SK-N-SH treated with all-trans-retinoic acid at 6 μM for 48 hours (cell line): Measurements from ENCODE around the gene METTL26.

Source experiments
- ATAC-seq: fragments of 200-7000 bp; cut with Tn5 transposase; 3 replicates; pipeline ENCODE4 v1.9.1; 2020; ENCODE audit warnings: mild to moderate bottlenecking, moderate library complexity
- ARNTL ChIP-seq: fragments of 450-650 bp; formaldehyde crosslinking; IDR thresholded peaks from 2 replicates; pipeline ENCODE4 v1.5.0; 2020; ENCODE audit warnings: low read depth, mild to moderate bottlenecking, moderate library complexity, borderline replicate concordance
- BACH2 ChIP-seq: fragments of 250-450 bp; sonication (Bioruptor Pico); IDR thresholded peaks from 2 replicates; pipeline ENCODE4 v1.9.0; 2021; ENCODE audit warnings: mild to moderate bottlenecking, borderline replicate concordance
- CREB5 ChIP-seq: fragments of 250-450 bp; sonication (Bioruptor Pico); IDR thresholded peaks from 2 replicates; pipeline ENCODE4 v1.5.1; 2020; ENCODE audit warnings: low read depth, mild to moderate bottlenecking, moderate library complexity
- CSDC2 ChIP-seq: fragments of 250-450 bp; sonication (Bioruptor Pico); IDR thresholded peaks from 2 replicates; pipeline ENCODE4 v1.5.0; 2020; ENCODE audit warnings: mild to moderate bottlenecking, moderate library complexity
- GLIS3 ChIP-seq: fragments of 250-450 bp; sonication (Bioruptor Pico); IDR thresholded peaks from 2 replicates; pipeline ENCODE4 v1.5.0; 2020; ENCODE audit warnings: mild to moderate bottlenecking, moderate library complexity
- ISL1 ChIP-seq: fragments of 250-450 bp; sonication (Bioruptor Pico); IDR thresholded peaks from 2 replicates; pipeline ENCODE4 v2.1.2; 2022; ENCODE audit warnings: mild to moderate bottlenecking, moderate library complexity
- OSR1 ChIP-seq: fragments of 250-450 bp; sonication (Bioruptor Pico); IDR thresholded peaks from 2 replicates; pipeline ENCODE4 v1.8.0; 2022; ENCODE audit warnings: moderate library complexity, mild to moderate bottlenecking, inconsistent platforms
- PATZ1 ChIP-seq: fragments of 250-450 bp; sonication (Bioruptor Pico); IDR thresholded peaks from 2 replicates; pipeline ENCODE4 v1.8.0; 2020; ENCODE audit warnings: mild to moderate bottlenecking, moderate library complexity, borderline replicate concordance
- PPARA ChIP-seq: fragments of 250-450 bp; sonication (Bioruptor Pico); IDR thresholded peaks from 2 replicates; pipeline ENCODE4 v1.5.0; 2020; ENCODE audit warnings: mild to moderate bottlenecking, borderline replicate concordance
- RARB ChIP-seq: fragments of 250-450 bp; sonication (Bioruptor Pico); IDR thresholded peaks from 2 replicates; pipeline ENCODE4 v1.8.0; 2021; ENCODE audit warnings: mild to moderate bottlenecking, moderate library complexity
- SNAI2 ChIP-seq: fragments of 250-450 bp; sonication (Bioruptor Pico); IDR thresholded peaks from 2 replicates; pipeline ENCODE4 v1.5.0; 2020; ENCODE audit warnings: mild to moderate bottlenecking, moderate library complexity
- TCF4 ChIP-seq: fragments of 250-450 bp; sonication (Bioruptor Pico); IDR thresholded peaks from 2 replicates; pipeline ENCODE4 v1.8.0; 2021; ENCODE audit warnings: mild to moderate bottlenecking, moderate library complexity, borderline replicate concordance
- TOX ChIP-seq: fragments of 250-450 bp; sonication (Bioruptor Pico); IDR thresholded peaks from 2 replicates; pipeline ENCODE4 v1.8.0; 2021; ENCODE audit warnings: mild to moderate bottlenecking, moderate library complexity, borderline replicate concordance
- ZC3H10 ChIP-seq: fragments of 250-450 bp; sonication (Bioruptor Pico); IDR thresholded peaks from 2 replicates; pipeline ENCODE4 v1.5.1; 2021; ENCODE audit warnings: mild to moderate bottlenecking, moderate library complexity
- ZFP3 ChIP-seq: fragments of 250-450 bp; sonication (Bioruptor Pico); IDR thresholded peaks from 2 replicates; pipeline ENCODE4 v1.5.0; 2020; ENCODE audit warnings: mild to moderate bottlenecking, moderate library complexity
- ZFP30 ChIP-seq: fragments of 450-650 bp; formaldehyde crosslinking; IDR thresholded peaks from 2 replicates; pipeline ENCODE4 v1.5.0; 2022; ENCODE audit warnings: mild to moderate bottlenecking, moderate library complexity
- ZNF565 ChIP-seq: fragments of 450-650 bp; formaldehyde crosslinking; conservative IDR thresholded peaks from 2 replicates; pipeline ENCODE4 v1.5.0; 2020; ENCODE audit warnings: low read depth, mild to moderate bottlenecking, moderate library complexity
- ZNF70 ChIP-seq: fragments of 450-650 bp; formaldehyde crosslinking; IDR thresholded peaks from 2 replicates; pipeline ENCODE4 v1.5.0; 2020; ENCODE audit warnings: mild to moderate bottlenecking, moderate library complexity
- TF ChIP-seq, protein P1 (sequence below): fragments of 250-450 bp; sonication (Bioruptor Pico); IDR thresholded peaks from 2 replicates; pipeline ENCODE4 v1.8.0; 2021; ENCODE audit warnings: low read depth, mild to moderate bottlenecking, moderate library complexity, borderline replicate concordance
- TF ChIP-seq, protein P2 (sequence below): fragments of 250-450 bp; sonication (Bioruptor Pico); IDR thresholded peaks from 2 replicates; pipeline ENCODE4 v1.5.0; 2020; ENCODE audit warnings: mild to moderate bottlenecking, moderate library complexity

Gene METTL26

DNA sequence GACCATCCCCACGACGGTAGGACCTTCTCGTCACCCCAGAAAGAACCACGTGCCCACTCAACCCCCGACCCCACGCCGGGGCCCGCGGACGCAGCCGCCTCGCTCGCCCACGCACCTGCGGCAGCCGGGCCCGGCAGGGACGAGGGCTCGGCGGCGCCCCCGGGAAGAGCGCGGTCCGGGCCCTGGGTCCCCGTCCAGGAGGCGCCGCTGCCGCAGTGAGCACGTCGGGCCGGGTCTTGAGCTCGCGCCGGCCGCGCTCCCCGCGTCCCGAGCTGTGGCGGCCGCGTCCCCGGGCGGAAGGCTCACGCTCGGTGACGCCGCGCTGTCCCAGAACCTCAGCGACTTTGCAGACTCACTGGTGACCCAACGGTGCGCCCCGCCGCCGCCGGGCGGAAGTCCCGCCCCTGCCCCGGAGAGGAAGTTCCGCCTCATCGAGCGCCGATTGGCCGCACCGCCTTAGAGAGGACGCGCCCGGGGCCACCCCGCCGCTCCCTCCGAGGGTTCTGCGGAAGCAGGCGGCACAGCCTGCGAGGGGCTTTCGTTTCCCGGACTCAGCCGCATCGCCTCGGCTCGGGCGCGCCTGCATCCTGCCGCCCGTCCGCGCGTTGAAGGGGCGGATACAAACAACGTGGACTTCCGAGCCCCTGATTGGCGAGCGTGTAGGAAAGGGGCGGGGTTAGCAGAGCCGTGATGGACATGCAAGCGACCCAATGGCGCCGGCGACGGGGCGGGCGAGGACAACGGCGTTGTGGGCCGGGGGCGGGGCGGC is 47.0 kb downstream of the METTL26 start:
- TF ChIP-seq RARB (CRISPR knock-in tag), result no peak
- TF ChIP-seq CSDC2 (CRISPR knock-in tag), result 0 out of 2 replicates have a peak, but pooled peaks have one; percentile 9
- peak; percentile 82 for ATAC-seq

GRCh38 chr16:588639-588888 is 47.5 kb downstream of the METTL26 start:
- no peak for TF ChIP-seq CREB5 (CRISPR knock-in tag)
- no peak for TF ChIP-seq ARNTL (CRISPR knock-in tag)
- no peak for TF ChIP-seq ZNF565 (CRISPR knock-in tag)
- TF ChIP-seq ZNF70 (CRISPR knock-in tag), result no peak
- TF ChIP-seq TCF4 (CRISPR knock-in tag), result no peak
- no peak for TF ChIP-seq OSR1 (CRISPR knock-in tag)
- no peak for TF ChIP-seq TOX (CRISPR knock-in tag)
- no peak for TF ChIP-seq ISL1 (CRISPR knock-in tag)
- TF ChIP-seq PATZ1 (CRISPR knock-in tag), result no peak
- no peak for TF ChIP-seq PPARA (CRISPR knock-in tag)
- no peak for TF ChIP-seq ZFP30 (CRISPR knock-in tag)
- no peak for TF ChIP-seq RARB (CRISPR knock-in tag)
- TF ChIP-seq BACH2 (CRISPR knock-in tag), result no peak
- TF ChIP-seq ZFP3 (CRISPR knock-in tag), result no peak
- TF ChIP-seq ZC3H10 (CRISPR knock-in tag), result no peak
- TF ChIP-seq, protein P1, sequence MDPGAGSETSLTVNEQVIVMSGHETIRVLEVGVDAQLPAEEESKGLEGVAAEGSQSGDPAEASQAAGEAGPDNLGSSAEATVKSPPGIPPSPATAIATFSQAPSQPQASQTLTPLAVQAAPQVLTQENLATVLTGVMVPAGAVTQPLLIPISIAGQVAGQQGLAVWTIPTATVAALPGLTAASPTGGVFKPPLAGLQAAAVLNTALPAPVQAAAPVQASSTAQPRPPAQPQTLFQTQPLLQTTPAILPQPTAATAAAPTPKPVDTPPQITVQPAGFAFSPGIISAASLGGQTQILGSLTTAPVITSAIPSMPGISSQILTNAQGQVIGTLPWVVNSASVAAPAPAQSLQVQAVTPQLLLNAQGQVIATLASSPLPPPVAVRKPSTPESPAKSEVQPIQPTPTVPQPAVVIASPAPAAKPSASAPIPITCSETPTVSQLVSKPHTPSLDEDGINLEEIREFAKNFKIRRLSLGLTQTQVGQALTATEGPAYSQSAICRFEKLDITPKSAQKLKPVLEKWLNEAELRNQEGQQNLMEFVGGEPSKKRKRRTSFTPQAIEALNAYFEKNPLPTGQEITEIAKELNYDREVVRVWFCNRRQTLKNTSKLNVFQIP (CRISPR knock-in tag), result no peak
- ATAC-seq, result peak; percentile 11

DNA sequence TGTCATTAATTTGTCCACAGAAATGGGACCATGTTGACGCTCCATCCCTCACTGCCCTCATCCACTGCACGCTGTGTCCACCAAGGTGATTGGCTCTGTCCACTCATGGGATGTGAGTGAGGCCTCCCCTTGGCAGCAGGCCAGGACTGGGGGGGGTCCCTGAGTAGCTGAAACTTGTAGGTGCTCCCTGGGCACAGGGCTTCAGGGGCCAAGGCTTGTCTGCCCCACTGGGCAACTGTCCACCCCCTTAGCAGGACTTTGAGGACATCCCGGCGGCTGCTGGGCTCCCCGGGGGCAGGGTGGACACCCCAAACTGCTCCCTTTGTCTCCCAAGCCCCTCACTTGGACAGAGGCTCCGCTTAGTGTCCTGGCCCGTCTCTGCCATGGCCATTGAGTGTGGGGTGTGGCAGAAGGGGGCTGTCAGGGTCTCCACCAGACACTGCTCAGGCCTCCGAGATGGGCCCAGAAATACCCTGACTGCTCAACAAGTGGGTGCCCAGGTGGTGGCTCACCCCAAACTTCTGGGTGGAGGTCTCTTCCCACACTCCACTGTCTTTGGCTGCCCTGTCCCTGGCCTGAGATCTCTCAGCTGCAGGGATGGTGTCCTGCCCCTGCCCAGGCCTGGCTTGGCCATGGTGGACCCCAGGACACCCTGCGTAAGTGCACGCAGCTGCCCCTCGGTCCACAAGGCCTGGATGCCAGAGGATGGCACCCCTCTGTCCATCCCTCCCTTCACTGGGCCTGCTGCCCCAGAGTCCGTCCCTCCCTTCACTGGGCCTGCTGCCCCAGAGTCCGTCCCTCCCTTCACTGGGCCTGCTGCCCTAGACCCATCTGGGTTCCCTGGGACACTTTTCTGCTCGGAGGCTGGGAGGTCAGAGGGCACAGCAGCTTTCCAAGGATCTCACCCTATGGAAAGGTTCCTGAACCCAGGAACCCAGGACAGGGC is 49.2 kb downstream of the METTL26 start:
- TF ChIP-seq ZNF70 (CRISPR knock-in tag) (no peak), OSR1 (CRISPR knock-in tag) (no peak), SNAI2 (no peak), ARNTL (CRISPR knock-in tag) (no peak), GLIS3 (CRISPR knock-in tag) (0 out of 2 replicates have a peak, but pooled peaks have one; percentile 43), RARB (CRISPR knock-in tag) (no peak), PPARA (CRISPR knock-in tag) (no peak)
- TF ChIP-seq, protein P2, sequence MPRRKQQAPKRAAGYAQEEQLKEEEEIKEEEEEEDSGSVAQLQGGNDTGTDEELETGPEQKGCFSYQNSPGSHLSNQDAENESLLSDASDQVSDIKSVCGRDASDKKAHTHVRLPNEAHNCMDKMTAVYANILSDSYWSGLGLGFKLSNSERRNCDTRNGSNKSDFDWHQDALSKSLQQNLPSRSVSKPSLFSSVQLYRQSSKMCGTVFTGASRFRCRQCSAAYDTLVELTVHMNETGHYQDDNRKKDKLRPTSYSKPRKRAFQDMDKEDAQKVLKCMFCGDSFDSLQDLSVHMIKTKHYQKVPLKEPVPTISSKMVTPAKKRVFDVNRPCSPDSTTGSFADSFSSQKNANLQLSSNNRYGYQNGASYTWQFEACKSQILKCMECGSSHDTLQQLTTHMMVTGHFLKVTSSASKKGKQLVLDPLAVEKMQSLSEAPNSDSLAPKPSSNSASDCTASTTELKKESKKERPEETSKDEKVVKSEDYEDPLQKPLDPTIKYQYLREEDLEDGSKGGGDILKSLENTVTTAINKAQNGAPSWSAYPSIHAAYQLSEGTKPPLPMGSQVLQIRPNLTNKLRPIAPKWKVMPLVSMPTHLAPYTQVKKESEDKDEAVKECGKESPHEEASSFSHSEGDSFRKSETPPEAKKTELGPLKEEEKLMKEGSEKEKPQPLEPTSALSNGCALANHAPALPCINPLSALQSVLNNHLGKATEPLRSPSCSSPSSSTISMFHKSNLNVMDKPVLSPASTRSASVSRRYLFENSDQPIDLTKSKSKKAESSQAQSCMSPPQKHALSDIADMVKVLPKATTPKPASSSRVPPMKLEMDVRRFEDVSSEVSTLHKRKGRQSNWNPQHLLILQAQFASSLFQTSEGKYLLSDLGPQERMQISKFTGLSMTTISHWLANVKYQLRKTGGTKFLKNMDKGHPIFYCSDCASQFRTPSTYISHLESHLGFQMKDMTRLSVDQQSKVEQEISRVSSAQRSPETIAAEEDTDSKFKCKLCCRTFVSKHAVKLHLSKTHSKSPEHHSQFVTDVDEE (CRISPR knock-in tag), result no peak
- ATAC-seq, result no peak
